Mucosa of stomach (tissue), 1 donor: Measurements from ENCODE around the gene PMM2.

Experiments
- H3K27me3 ChIP-seq: one replicate; pipeline ENCODE4 v1.7.0; 2013; ENCODE audit warnings: mild to moderate bottlenecking, low read length; ENCODE audit not compliant: control insufficient read depth, insufficient read depth
- H3K36me3 ChIP-seq: one replicate; pipeline ENCODE4 v1.7.0; 2013; ENCODE audit warnings: low read length; ENCODE audit not compliant: control insufficient read depth, insufficient read depth
- H3K4me1 ChIP-seq: one replicate; pipeline ENCODE4 v1.7.0; 2013; ENCODE audit warnings: mild to moderate bottlenecking, low read length; ENCODE audit not compliant: control insufficient read depth, insufficient read depth
- H3K4me3 ChIP-seq: one replicate; pipeline ENCODE4 v1.7.0; 2013; ENCODE audit warnings: low read length
- H3K9ac ChIP-seq: one replicate; pipeline ENCODE4 v1.7.0; 2013; ENCODE audit warnings: mild to moderate bottlenecking, low read length, moderate library complexity
- H3K9me3 ChIP-seq: one replicate; pipeline ENCODE4 v1.7.0; 2013; ENCODE audit warnings: mild to moderate bottlenecking, low read length, moderate library complexity; ENCODE audit not compliant: control insufficient read depth
- donor health status: Pancreatic carcinoma.

PMM2 gene

GRCh38 chr16:8892101-8892575, 94.5 kb downstream of the PMM2 start:
- H3K9ac ChIP-seq, result no peak overlapping the region
- H3K9me3 ChIP-seq, result no peaks in the 10 kb centered on the region
- H3K4me1 ChIP-seq, result no peaks in the 10 kb centered on the region
- peaks cover 29% of the 10 kb centered on the region for H3K36me3 ChIP-seq
- no peaks in the 10 kb centered on the region for H3K27me3 ChIP-seq
- H3K4me3 ChIP-seq, result no peak overlapping the region

GRCh38 chr16:8893426-8893825, 95.8 kb downstream of the PMM2 start:
- Histone ChIP-seq H3K36me3 (peaks cover 21% of the 10 kb centered on the region), H3K4me1 (no peaks in the 10 kb centered on the region), H3K4me3 (no peak overlapping the region), H3K27me3 (no peaks in the 10 kb centered on the region), H3K9me3 (no peaks in the 10 kb centered on the region), H3K9ac (no peak overlapping the region)

GRCh38 chr16:8893976-8894690, 96.5 kb downstream of the PMM2 start:
- Histone ChIP-seq H3K9me3 (no peaks in the 10 kb centered on the region), H3K36me3 (peaks cover 26% of the 10 kb centered on the region), H3K4me1 (no peaks in the 10 kb centered on the region), H3K4me3 (no peak overlapping the region), H3K9ac (no peak overlapping the region), H3K27me3 (no peaks in the 10 kb centered on the region)

- H3K9ac ChIP-seq, result no peak overlapping the region
- no peaks in the 10 kb centered on the region for H3K9me3 ChIP-seq
- H3K36me3 ChIP-seq, result peaks cover 26% of the 10 kb centered on the region
- no peaks in the 10 kb centered on the region for H3K27me3 ChIP-seq
- H3K4me1 ChIP-seq, result no peaks in the 10 kb centered on the region
- H3K4me3 ChIP-seq, result no peak overlapping the region
Measured at GRCh38 chr16:8894736-8895334, 97.2 kb downstream of the PMM2 start.

- no peaks in the 10 kb centered on the region for H3K9me3 ChIP-seq
- peaks cover 32% of the 10 kb centered on the region for H3K36me3 ChIP-seq
Measured at GRCh38 chr16:8898660-8899318, 101.2 kb downstream of the PMM2 start.

More at GRCh38 chr16:8898660-8899318, 101.2 kb downstream of the PMM2 start:
- no peak overlapping the region for H3K9ac ChIP-seq
- no peaks in the 10 kb centered on the region for H3K4me1 ChIP-seq
- no peaks in the 10 kb centered on the region for H3K27me3 ChIP-seq
- no peak overlapping the region for H3K4me3 ChIP-seq
